Fibroblast of lung (primary cell): ENCODE data around the gene STARD9.

ENCODE experiments used
- CTCF ChIP-seq, 2 donors: IDR thresholded peaks in 1 of 2; conservative IDR thresholded peaks in 1 of 2; 1 replicate in 1 of 2; 2 replicates in 1 of 2; pipeline ENCODE4 v1.5.1; 2011 to 2012; ENCODE audit warnings: low read length in 2 of 2, control low read depth in 1 of 2, inconsistent platforms in 1 of 2, low read depth in 1 of 2, mild to moderate bottlenecking in 1 of 2
- EZH2 ChIP-seq: IDR thresholded peaks from 2 replicates; pipeline ENCODE4 v1.5.1; 2012; ENCODE audit warnings: low read length, control low read depth, mild to moderate bottlenecking; ENCODE audit errors: missing control alignments

- TF ChIP-seq CTCF (conservative IDR thresholded peaks at IDR 0.05 in 1 of 2, IDR thresholded peaks at IDR 0.05 in 1 of 2; ENCODE audit: low read depth in 1 of 2, low read length in 2 of 2) (no peak), EZH2 (no peak)
These were observed 160.9 kb downstream of the STARD9 start for GRCh38 chr15:42736178-42736792.
